HepG2 (cell line): Measurements from ENCODE around the gene BRCA1. TPM values are rescaled to one million over a fixed set of nuclear protein-coding genes. Genes with fewer than 3 reads are reported as not detected.

Experiments used
- ATAC-seq: fragments of 200-7000 bp; cut with Tn5 transposase; 3 replicates; pipeline ENCODE4 v1.9.1; 2020; ENCODE audit warnings: mild to moderate bottlenecking, moderate library complexity
- BruUV-seq: library from RNA; stranded (reverse); fragments of 400-500 nt; replicated peaks from 2 replicates; lab custom pipeline; 2021; lab: Mats Ljungman, UMichigan
- CTCF ChIA-PET: fragments of 300-600 bp; formaldehyde crosslinking; extraction: SDS; loops from one replicate; lab custom pipeline; 2021; ENCODE audit warnings: low total read pairs, inconsistent platforms, low intra/inter-chr PET ratio; lab: Yijun Ruan, JAX
- POLR2A ChIA-PET: fragments of 350-600 bp; sonication (Branson Sonifier 250); formaldehyde crosslinking; loops from one replicate; lab custom pipeline; 2020; ENCODE audit warnings: antibody characterized with exemption, inconsistent platforms; lab: Yijun Ruan, JAX
- DNase-seq: peaks from one replicate; pipeline ENCODE4 v3.0.0-alpha.2; 2015; ENCODE audit warnings: low spot score
- FAIRE-seq: peaks from 3 replicates; lab custom pipeline; 2011; peaks lifted over from hg19 to GRCh38; lab: Jason Lieb, UNC
- H2AFZ ChIP-seq: one replicate; pipeline ENCODE4 v1.6.1; 2011; ENCODE audit warnings: low read length, inconsistent platforms
- H3K27ac ChIP-seq: fragments of 300-600 bp; 3 replicates; pipeline ENCODE4 v1.8.0; 2011; ENCODE audit warnings: mixed run types, mild to moderate bottlenecking, mixed read lengths, low read length, inconsistent platforms; ENCODE audit not compliant: insufficient read depth; ENCODE audit errors: extremely low read length
- H3K27me3 ChIP-seq, 2 experiments: fragments of 200-600 bp in 1 of 2; 2 replicates in 1 of 2; 3 replicates in 1 of 2; pipeline versions ENCODE4 v1.6.0 to v1.8.0; 2011; ENCODE audit warnings: low read length in 2 of 2, mild to moderate bottlenecking in 2 of 2, moderate library complexity in 2 of 2, inconsistent platforms in 1 of 2; ENCODE audit not compliant: insufficient read depth in 2 of 2, control insufficient read depth in 1 of 2
- H3K36me3 ChIP-seq, 2 experiments: fragments of 200-600 bp in 1 of 2; replicated peaks in 1 of 2; 2 replicates in 1 of 2; 3 replicates in 1 of 2; pipeline versions ENCODE4 v1.5.1 to v1.8.0; 2011; ENCODE audit warnings: low read length in 2 of 2, inconsistent platforms in 1 of 2; ENCODE audit not compliant: insufficient read depth in 2 of 2, control insufficient read depth in 1 of 2
- H3K4me1 ChIP-seq: 2 replicates; pipeline ENCODE4 v1.5.1; 2012; ENCODE audit warnings: low read length, inconsistent platforms; ENCODE audit not compliant: insufficient read depth
- H3K4me2 ChIP-seq: 2 replicates; pipeline ENCODE4 v1.6.0; 2011; ENCODE audit warnings: low read depth, low read length, inconsistent platforms
- H3K4me3 ChIP-seq, 3 experiments: fragments of 200-600 bp in 1 of 3; sonication (generic), shearing (Covaris generic) in 1 of 3; replicated peaks in 1 of 3; 2 replicates each; pipeline ENCODE4 v1.5.1; 2011 to 2016; ENCODE audit warnings: low read length in 3 of 3, inconsistent platforms in 2 of 3, low read depth in 2 of 3, mild to moderate bottlenecking in 2 of 3, control low read depth in 1 of 3, mixed read lengths in 1 of 3; ENCODE audit not compliant: insufficient read depth in 1 of 3
- H3K79me2 ChIP-seq: one replicate; pipeline ENCODE4 v1.6.1; 2011; ENCODE audit warnings: low read length, inconsistent platforms; ENCODE audit not compliant: insufficient read depth
- H3K9ac ChIP-seq: 2 replicates; pipeline ENCODE4 v1.6.0; 2011; ENCODE audit warnings: mild to moderate bottlenecking, low read depth, low read length, inconsistent platforms; ENCODE audit not compliant: insufficient read depth
- H3K9me3 ChIP-seq: 2 replicates; pipeline ENCODE4 v1.5.1; 2012; ENCODE audit warnings: mild to moderate bottlenecking, low read length
- H4K20me1 ChIP-seq: 2 replicates; pipeline ENCODE4 v1.6.0; 2011; ENCODE audit warnings: inconsistent platforms, mild to moderate bottlenecking, low read length, moderate library complexity; ENCODE audit not compliant: insufficient read depth
- EED ChIP-seq: sonication (generic); formaldehyde crosslinking; IDR thresholded peaks from 2 replicates; pipeline ENCODE4 v1.5.0; 2020; ENCODE audit warnings: mild to moderate bottlenecking, missing genetic modification reagents
- GLI4 ChIP-seq: sonication (generic); formaldehyde crosslinking; IDR thresholded peaks from 2 replicates; pipeline ENCODE4 v1.5.1; 2020; ENCODE audit warnings: missing genetic modification reagents, mild to moderate bottlenecking, moderate library complexity, borderline replicate concordance
- HES4 ChIP-seq: sonication (generic); formaldehyde crosslinking; IDR thresholded peaks from 2 replicates; pipeline ENCODE4 v1.9.0; 2021; ENCODE audit warnings: mild to moderate bottlenecking, missing genetic modification reagents, borderline replicate concordance
- HNRNPK ChIP-seq: fragments of 200-400 bp; formaldehyde crosslinking; IDR thresholded peaks from 2 replicates; pipeline ENCODE4 v1.6.1; 2018; ENCODE audit warnings: low read length, low read depth, moderate library complexity, mild to moderate bottlenecking; ENCODE audit not compliant: poor library complexity, severe bottlenecking
- HOXA3 ChIP-seq: sonication (generic); formaldehyde crosslinking; IDR thresholded peaks from 2 replicates; pipeline ENCODE4 v1.5.0; 2020; ENCODE audit warnings: missing genetic modification reagents
- KLF13 ChIP-seq: sonication (generic); formaldehyde crosslinking; IDR thresholded peaks from 2 replicates; pipeline ENCODE4 v1.4.0; 2020; ENCODE audit warnings: mild to moderate bottlenecking, missing genetic modification reagents
- NR2C2 ChIP-seq: sonication (generic); formaldehyde crosslinking; IDR thresholded peaks from 2 replicates; pipeline ENCODE4 v1.4.0; 2020; ENCODE audit warnings: missing genetic modification reagents, mild to moderate bottlenecking, moderate library complexity, borderline replicate concordance
- RARA ChIP-seq: IDR thresholded peaks from 2 replicates; pipeline ENCODE4 v1.6.1; 2016; ENCODE audit warnings: missing genetic modification reagents, missing compliant biosample characterization
- TEAD3 ChIP-seq: optimal IDR thresholded peaks from 2 replicates; pipeline ENCODE3; 2016; ENCODE audit warnings: borderline replicate concordance
- TSC22D2 ChIP-seq: sonication (generic); formaldehyde crosslinking; IDR thresholded peaks from 2 replicates; pipeline ENCODE4 v1.5.1; 2020; ENCODE audit warnings: missing genetic modification reagents, mild to moderate bottlenecking, borderline replicate concordance
- ZFP90 ChIP-seq: sonication (generic); formaldehyde crosslinking; IDR thresholded peaks from 2 replicates; pipeline ENCODE4 v1.8.0; 2022; ENCODE audit warnings: missing genetic modification reagents, mild to moderate bottlenecking, inconsistent platforms, borderline replicate concordance
- ZNF547 ChIP-seq: sonication (generic); formaldehyde crosslinking; IDR thresholded peaks from 2 replicates; pipeline ENCODE4 v1.5.1; 2020; ENCODE audit warnings: mild to moderate bottlenecking, missing genetic modification reagents
- ZNF563 ChIP-seq: sonication (generic); formaldehyde crosslinking; IDR thresholded peaks from 2 replicates; pipeline ENCODE4 v1.8.0; 2022; ENCODE audit warnings: mild to moderate bottlenecking, moderate library complexity, missing genetic modification reagents
- ZNF605 ChIP-seq: sonication (generic); formaldehyde crosslinking; IDR thresholded peaks from 2 replicates; pipeline ENCODE4 v1.8.0; 2022; ENCODE audit warnings: mild to moderate bottlenecking, missing genetic modification reagents
- ZNF75D ChIP-seq: sonication (generic); formaldehyde crosslinking; IDR thresholded peaks from 2 replicates; pipeline ENCODE4 v1.8.1; 2023; ENCODE audit warnings: missing genetic modification reagents, mild to moderate bottlenecking, borderline replicate concordance
- WGBS: methylation state at CpG from one replicate; pipeline ENCODE4 v1.1.6; 2017; ENCODE audit warnings: low lambda C conversion rate; 5-methylcytosine and 5-hydroxymethylcytosine counted together
- in situ Hi-C: cut with HindIII; loops from 2 replicates; pipeline ENCODE4 v1.10.0; 2017; ENCODE audit warnings: low pct_unique_long_range_greater_than_20kb; ENCODE audit not compliant: extremely low pct_ligation_motif_present
- intact Hi-C: fragments of 100-400 bp; cut with micrococcal nuclease; formaldehyde crosslinking; loops from one replicate; pipeline ENCODE4 v1.10.0; 2022; ENCODE audit not compliant: unreplicated experiment
- polyA plus RNA-seq, 8 experiments: library from polyadenylated mRNA; depleted of rRNA in 3 of 8; stranded (reverse) in 7 of 8; unstranded in 1 of 8; fragments of >200 nt; fragmentation: Illumina TruSeq in 4 of 8; extraction: Trizol in 4 of 8; gene quantifications; 2 replicates each; pipeline versions ENCODE4 v1.2.1 to v1.2.3, GENCODE V29; 2011 to 2016; ENCODE audit warnings: low read depth in 4 of 8, missing spikeins in 1 of 8, mixed read lengths in 1 of 8; ENCODE audit not compliant: insufficient read depth in 1 of 8
- total RNA-seq, 5 experiments: library from RNA; depleted of rRNA; stranded (reverse); fragments of >200 nt; fragmentation: Illumina TruSeq; extraction: Trizol; gene quantifications; 2 replicates each; pipeline ENCODE4 v1.2.3, GENCODE V29; 2016; ENCODE audit warnings: low read depth in 1 of 5
- TF ChIP-seq, protein P1 (sequence below): sonication (generic); IDR thresholded peaks from 2 replicates; pipeline ENCODE4 v1.6.1; 2016; ENCODE audit warnings: low read depth, borderline replicate concordance
- TF ChIP-seq, protein P2 (sequence below): sonication (generic); formaldehyde crosslinking; IDR thresholded peaks from 2 replicates; pipeline ENCODE4; 2020; ENCODE audit warnings: missing genetic modification reagents, mild to moderate bottlenecking, borderline replicate concordance
- TF ChIP-seq, protein P3 (sequence below): sonication (generic); formaldehyde crosslinking; IDR thresholded peaks from 2 replicates; pipeline ENCODE4 v1.9.0; 2022; ENCODE audit warnings: missing genetic modification reagents, mild to moderate bottlenecking, borderline replicate concordance

The BRCA1 gene
- total and polyA plus RNA-seq, 2 of the 13 experiments (the other 11 are each of a cell fraction or from before 2014, with no cell fraction given): 13.3 to 37.5 TPM

- Histone ChIP-seq H3K36me3 (no peaks in the 10 kb centered on the region), H4K20me1 (no peaks in the 10 kb centered on the region), H2AFZ (no peak overlapping the region), H3K27ac (no peak overlapping the region), H3K79me2 (no peaks in the 10 kb centered on the region), H3K27me3 (no peaks in the 10 kb centered on the region), H3K4me1 (peaks cover 49% of the 10 kb centered on the region), H3K4me2 (peak overlapping the region; percentile 92), H3K9ac (no peak overlapping the region), H3K9me3 (no peaks in the 10 kb centered on the region), H3K4me3 (peak overlapping the region in 2 of 3 experiments; percentile 39 to 56; a peak in 3 of 6 replicates)
- intact Hi-C loops: loop anchor here (2.0 kb wide), 1 partner anchor 40 kb away; no protein-coding TSS in a partner anchor
- WGBS: 28% methylated on average over 17 of the region's 17 CpGs
- POLR2A ChIA-PET: interaction anchor here (0.6 to 3.9 kb wide), 9 partner anchors 11 to 339 kb away, joined by 3 to 22 read pairs (median 4); partner anchors contain the start of gene RPL27
- BruUV-seq: no TSS peak
- in situ Hi-C loops: no loop called here
- FAIRE-seq (no peak), DNase-seq (peak; percentile 38), ATAC-seq (peak; percentile 68)
- CTCF ChIA-PET: no interaction called here
- TF ChIP-seq HOXA3 (CRISPR knock-in tag) (peak; percentile 34; the same call in 1 of the 2 replicates), ZNF563 (CRISPR knock-in tag) (peak; percentile 29; the same call in 1 of the 2 replicates), HNRNPK (no peak), RARA (peak; percentile 42), TSC22D2 (no peak), GLI4 (CRISPR knock-in tag) (0 out of 2 replicates have a peak, but pooled peaks have one; percentile 50), ZNF605 (peak; percentile 27; the same call in 1 of the 2 replicates), KLF13 (CRISPR knock-in tag) (no peak), ZFP90 (CRISPR knock-in tag) (0 out of 2 replicates have a peak, but pooled peaks have one; percentile 36), ZNF75D (0 out of 2 replicates have a peak, but pooled peaks have one; percentile 35), ZNF547 (CRISPR knock-in tag) (no peak), HES4 (CRISPR knock-in tag) (0 out of 2 replicates have a peak, but pooled peaks have one; percentile 62), TEAD3 (CRISPR knock-in tag) (peak; percentile 32), EED (peak; percentile 58; the same call in 1 of the 2 replicates), NR2C2 (CRISPR knock-in tag) (peak; percentile 84)
- TF ChIP-seq, protein P1, sequence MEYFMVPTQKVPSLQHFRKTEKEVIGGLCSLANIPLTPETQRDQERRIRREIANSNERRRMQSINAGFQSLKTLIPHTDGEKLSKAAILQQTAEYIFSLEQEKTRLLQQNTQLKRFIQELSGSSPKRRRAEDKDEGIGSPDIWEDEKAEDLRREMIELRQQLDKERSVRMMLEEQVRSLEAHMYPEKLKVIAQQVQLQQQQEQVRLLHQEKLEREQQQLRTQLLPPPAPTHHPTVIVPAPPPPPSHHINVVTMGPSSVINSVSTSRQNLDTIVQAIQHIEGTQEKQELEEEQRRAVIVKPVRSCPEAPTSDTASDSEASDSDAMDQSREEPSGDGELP: peak; percentile 61; the same call in 1 of the 2 replicates
- TF ChIP-seq, protein P2, sequence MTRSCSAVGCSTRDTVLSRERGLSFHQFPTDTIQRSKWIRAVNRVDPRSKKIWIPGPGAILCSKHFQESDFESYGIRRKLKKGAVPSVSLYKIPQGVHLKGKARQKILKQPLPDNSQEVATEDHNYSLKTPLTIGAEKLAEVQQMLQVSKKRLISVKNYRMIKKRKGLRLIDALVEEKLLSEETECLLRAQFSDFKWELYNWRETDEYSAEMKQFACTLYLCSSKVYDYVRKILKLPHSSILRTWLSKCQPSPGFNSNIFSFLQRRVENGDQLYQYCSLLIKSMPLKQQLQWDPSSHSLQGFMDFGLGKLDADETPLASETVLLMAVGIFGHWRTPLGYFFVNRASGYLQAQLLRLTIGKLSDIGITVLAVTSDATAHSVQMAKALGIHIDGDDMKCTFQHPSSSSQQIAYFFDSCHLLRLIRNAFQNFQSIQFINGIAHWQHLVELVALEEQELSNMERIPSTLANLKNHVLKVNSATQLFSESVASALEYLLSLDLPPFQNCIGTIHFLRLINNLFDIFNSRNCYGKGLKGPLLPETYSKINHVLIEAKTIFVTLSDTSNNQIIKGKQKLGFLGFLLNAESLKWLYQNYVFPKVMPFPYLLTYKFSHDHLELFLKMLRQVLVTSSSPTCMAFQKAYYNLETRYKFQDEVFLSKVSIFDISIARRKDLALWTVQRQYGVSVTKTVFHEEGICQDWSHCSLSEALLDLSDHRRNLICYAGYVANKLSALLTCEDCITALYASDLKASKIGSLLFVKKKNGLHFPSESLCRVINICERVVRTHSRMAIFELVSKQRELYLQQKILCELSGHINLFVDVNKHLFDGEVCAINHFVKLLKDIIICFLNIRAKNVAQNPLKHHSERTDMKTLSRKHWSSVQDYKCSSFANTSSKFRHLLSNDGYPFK: peak; percentile 70; the same call in 1 of the 2 replicates
- TF ChIP-seq, protein P3, sequence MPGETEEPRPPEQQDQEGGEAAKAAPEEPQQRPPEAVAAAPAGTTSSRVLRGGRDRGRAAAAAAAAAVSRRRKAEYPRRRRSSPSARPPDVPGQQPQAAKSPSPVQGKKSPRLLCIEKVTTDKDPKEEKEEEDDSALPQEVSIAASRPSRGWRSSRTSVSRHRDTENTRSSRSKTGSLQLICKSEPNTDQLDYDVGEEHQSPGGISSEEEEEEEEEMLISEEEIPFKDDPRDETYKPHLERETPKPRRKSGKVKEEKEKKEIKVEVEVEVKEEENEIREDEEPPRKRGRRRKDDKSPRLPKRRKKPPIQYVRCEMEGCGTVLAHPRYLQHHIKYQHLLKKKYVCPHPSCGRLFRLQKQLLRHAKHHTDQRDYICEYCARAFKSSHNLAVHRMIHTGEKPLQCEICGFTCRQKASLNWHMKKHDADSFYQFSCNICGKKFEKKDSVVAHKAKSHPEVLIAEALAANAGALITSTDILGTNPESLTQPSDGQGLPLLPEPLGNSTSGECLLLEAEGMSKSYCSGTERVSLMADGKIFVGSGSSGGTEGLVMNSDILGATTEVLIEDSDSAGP (CRISPR knock-in tag): peak; percentile 78; the same call in 1 of the 2 replicates
Measured at GRCh38 chr17:43028221-43028861, 96.8 kb downstream of the BRCA1 start.
